Epithelial cell of esophagus (primary cell): ENCODE measurements around the gene HOXC12.

Experiments
- DNase-seq: peaks from one replicate; pipeline ENCODE4 v3.0.0; 2010; ENCODE audit warnings: low read depth
- H3K4me3 ChIP-seq: 2 replicates; pipeline ENCODE4 v1.5.1; 2011; ENCODE audit warnings: mild to moderate bottlenecking, low read length, control low read depth
- TF ChIP-seq, protein P1 (sequence below): IDR thresholded peaks from 2 replicates; pipeline ENCODE4 v1.5.1; 2011; ENCODE audit warnings: low read depth, mild to moderate bottlenecking, low read length, control low read depth, inconsistent platforms; ENCODE audit not compliant: insufficient read depth; ENCODE audit errors: missing control alignments

HOXC12 gene, protein sequence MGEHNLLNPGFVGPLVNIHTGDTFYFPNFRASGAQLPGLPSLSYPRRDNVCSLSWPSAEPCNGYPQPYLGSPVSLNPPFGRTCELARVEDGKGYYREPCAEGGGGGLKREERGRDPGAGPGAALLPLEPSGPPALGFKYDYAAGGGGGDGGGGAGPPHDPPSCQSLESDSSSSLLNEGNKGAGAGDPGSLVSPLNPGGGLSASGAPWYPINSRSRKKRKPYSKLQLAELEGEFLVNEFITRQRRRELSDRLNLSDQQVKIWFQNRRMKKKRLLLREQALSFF

DNA sequence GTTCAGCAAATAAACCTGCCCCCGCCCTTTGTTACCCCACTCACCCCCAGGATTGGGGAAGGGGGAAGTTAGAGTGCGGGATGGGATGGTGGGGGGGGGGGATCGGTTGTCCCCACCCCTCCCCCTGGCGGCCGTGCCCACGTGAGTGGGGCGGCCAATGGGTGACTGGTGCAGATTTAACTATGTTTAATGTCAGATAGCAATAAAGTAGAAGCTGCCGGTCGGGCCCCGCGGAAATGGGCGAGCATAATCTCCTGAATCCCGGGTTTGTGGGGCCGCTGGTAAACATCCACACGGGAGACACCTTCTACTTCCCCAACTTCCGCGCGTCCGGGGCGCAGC, at the start of gene HOXC12:
HOXC12 (plus strand) TSS at position 210 of the 342 bp plus-strand sequence; CDS start at position 237, 27 bp downstream.
- DNase-seq, result no peak
- TF ChIP-seq, protein P1, sequence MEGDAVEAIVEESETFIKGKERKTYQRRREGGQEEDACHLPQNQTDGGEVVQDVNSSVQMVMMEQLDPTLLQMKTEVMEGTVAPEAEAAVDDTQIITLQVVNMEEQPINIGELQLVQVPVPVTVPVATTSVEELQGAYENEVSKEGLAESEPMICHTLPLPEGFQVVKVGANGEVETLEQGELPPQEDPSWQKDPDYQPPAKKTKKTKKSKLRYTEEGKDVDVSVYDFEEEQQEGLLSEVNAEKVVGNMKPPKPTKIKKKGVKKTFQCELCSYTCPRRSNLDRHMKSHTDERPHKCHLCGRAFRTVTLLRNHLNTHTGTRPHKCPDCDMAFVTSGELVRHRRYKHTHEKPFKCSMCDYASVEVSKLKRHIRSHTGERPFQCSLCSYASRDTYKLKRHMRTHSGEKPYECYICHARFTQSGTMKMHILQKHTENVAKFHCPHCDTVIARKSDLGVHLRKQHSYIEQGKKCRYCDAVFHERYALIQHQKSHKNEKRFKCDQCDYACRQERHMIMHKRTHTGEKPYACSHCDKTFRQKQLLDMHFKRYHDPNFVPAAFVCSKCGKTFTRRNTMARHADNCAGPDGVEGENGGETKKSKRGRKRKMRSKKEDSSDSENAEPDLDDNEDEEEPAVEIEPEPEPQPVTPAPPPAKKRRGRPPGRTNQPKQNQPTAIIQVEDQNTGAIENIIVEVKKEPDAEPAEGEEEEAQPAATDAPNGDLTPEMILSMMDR, result no peak
- no peak within 1 kb of the TSS for H3K4me3 ChIP-seq

DNA sequence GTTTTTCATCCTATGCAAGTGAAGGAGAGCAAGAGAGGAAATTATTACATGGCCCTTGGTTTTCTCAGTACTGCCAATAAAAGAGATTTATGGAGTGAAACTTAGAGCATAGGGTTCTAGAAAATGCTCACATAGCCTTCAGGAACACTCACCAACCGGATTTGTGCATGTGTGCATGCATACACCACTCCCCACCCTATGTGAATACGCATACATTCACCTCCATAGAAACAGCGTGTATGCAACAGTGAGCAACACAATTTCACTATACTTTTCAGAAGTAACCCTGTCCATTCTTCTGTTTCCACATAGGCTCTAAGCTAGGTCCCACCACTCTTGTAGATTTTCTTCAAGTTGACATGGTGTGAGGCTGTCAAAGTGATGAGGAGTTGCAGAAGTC, 47.6 kb upstream of the HOXC12 start:
- DNase-seq, result no peak
- TF ChIP-seq, protein P1, result no peak
- no peak overlapping the region for H3K4me3 ChIP-seq

DNA sequence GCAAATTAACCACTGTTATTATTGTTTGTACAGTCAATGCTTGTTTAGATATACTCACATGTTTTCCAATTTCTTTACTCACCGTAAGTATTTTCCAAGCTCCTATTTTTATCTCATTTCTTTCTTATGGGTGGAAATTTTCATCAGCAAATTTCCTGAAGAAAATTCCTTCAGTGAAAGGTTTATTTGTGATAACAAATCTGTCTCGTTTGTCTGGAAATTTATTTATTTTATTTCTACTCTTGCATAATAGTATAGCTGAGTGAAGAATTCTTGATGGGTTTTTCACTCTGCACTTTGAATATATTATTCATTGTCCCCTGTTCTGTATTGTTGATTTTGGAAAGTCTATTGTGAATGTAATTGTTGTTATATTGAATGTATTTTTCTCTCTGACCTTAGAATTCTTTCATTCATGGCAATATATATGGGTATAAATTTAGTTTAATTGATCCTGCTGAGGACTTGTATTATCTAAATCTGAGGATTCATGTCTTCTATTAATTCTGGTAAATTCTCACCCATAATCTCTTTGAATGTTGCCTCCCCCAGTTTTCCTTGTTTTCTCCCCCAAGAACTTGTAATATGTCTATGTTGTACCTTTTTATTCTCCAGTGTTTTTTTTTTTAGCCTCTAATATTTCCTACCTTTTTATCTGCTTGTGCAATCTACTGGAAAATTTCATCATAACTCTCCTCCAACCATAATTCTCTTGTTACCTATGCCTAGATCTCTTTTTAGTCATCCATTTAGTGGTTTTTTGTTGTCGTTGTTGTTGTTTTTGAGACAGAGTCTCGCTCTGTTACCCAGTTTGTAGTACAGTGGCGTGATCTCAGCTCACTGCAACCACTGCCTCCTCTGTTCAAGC, 37.7 kb upstream of the HOXC12 start:
- no peak for DNase-seq
- TF ChIP-seq, protein P1, result no peak
- H3K4me3 ChIP-seq, result no peak overlapping the region

DNA sequence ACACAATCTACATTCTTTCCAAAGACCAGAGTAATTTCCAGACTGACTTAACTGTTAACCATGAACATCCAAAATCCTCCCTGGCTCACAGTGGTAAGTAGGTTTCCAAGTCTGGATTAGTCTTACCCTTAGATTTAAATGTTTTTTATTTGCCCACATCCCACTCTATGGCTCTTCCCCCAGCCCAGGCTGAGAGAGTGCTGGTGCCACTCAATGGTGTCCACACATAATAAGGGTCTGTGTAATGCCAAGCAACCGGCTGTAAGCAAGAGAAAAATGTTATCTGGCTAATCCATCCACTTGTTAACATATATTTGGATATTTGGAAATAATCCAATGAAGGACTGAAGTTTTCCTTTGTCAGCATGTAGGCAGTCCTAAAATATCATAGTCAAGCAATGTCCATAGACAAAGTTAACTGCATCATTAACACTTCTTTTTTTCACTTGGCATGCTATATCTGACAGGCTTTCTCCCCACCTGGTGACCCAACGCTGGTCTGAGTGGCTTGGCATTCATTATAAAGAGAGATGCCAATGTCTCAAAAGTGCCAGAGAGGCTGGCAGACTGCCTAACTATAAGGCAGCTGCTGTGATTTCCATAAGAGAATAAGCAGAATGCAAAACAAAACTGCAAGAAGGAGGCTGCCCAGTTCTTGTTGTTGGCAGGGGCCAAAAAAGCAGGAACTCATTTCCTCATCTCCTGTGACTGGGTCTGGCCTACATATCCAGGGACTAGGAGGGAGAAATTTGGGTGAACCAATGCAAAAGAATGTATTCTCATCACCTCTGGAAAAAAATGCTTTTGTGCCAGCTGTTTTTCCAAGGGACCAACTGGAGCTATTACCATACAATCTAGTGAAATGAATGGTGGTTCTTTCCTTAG, 29.9 kb upstream of the HOXC12 start:
- TF ChIP-seq, protein P1, result no peak
- no peak for DNase-seq
- no peak overlapping the region for H3K4me3 ChIP-seq

DNA sequence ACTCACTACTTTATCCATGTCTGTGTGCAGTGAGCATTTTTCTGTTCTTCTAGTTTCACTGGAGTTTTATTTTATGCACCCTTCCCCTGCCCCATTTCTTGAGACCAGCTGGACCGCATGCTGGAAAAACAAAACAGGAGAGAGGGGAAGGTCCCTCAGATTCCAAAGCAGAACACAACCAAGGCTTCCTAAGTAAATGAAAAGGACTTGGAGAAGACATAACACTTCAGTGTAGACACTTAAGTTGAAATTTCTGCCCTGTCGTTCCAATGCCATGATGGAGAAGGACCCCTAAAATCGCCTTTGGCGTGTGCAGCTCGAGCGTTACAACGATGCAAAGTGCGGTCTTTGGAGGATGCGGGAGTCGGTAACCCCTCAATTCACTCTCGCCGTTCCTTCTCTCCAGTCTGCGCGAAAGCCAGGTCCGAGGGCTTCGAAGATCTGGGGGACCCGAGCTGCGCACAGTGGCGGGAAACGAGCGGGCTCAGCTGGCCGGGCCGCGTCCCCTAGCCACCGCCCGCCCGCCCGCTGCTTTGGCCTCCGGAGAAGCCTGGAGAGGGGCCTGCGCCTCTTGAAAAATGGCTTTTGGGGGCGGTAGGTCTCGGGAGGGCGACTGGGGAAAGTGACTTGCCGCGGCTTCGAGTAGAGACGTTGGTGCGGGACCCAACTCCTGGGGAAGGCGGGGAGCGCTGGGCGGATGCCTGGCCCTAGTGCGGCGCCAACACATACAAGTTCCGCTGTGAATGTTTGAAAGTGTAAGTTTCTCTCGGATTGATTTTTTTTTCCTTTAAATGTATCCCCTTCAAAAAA, 27.3 kb upstream of the HOXC12 start:
- no peak overlapping the region for H3K4me3 ChIP-seq
- TF ChIP-seq, protein P1, result no peak

More for the DNA sequence above, 27.3 kb upstream of the HOXC12 start:
- DNase-seq, result no peak
